GM18520 (cell line): Measurements from ENCODE around the gene EIF4G2.

Experiments
- ATAC-seq: cut with Tn5 transposase; IDR thresholded peaks from one replicate; pipeline ENCODE4 v1.9.1; 2021; ENCODE audit not compliant: unreplicated experiment

Gene EIF4G2

GRCh38 chr11:10777806-10778205 is 30.9 kb downstream of the EIF4G2 start:
- no peak for ATAC-seq

DNA sequence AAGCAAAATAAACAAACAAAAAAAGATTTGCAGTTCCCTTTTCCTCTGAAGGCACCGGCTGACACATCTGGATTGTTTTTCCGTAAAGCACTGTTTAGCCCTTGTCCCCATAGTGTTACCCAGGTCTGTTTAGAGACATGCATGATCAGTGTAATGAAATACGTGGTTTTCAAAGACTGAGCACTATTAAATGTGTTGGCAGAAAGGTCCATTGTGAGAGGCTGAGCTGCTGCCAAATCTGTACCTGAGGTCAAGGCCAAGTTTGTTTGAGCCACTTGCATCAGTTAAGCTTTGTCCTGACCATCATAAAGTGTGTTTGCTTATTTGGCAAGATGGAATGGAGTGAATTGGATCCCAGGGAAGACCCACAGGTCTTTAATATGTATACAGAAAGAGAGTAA is 31.3 kb downstream of the EIF4G2 start:
- ATAC-seq: no peak

DNA sequence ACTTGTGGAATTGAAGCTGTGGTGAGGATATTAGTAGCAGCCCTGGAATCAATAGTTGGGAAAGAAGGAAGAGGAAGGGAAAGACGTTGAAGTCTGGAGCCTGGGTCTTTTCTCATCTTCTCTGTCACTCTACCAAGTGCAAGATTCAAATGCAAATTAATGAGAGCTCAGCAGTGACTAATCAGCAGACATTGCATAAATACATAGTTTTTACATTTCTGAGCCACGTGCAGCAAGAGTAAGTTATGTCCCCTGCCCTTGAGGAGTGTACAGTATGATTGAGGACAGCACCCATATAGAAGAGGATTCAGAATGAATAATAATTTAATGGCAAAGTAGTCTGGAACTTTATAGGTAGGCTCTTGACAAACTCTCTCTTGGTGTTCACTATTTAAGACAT is 33.9 kb downstream of the EIF4G2 start:
- no peak for ATAC-seq

DNA sequence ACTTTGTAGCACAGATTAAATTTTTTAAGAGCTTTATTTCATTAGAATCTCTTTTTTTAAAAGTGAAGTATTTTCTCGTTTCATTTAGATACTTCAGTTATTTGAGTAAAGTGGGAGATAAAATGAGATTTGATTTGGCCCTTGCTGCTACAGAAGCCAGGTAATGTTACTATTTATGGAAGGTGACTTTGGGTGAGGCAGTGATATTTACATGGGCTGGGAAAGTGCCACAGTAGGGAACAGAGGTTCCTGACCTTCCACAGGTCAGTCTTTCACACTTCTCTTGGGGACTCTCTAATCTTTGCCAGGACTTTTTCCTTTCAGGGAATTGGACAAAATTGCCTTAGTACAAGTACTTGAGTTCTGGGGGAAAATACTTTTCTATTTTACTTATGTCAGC is 37.3 kb downstream of the EIF4G2 start:
- ATAC-seq: no peak

GRCh38 chr11:10770626-10771254 is 38.0 kb downstream of the EIF4G2 start:
- ATAC-seq: no peak

GRCh38 chr11:10764412-10764811 is 44.3 kb downstream of the EIF4G2 start:
- ATAC-seq: no peak

DNA sequence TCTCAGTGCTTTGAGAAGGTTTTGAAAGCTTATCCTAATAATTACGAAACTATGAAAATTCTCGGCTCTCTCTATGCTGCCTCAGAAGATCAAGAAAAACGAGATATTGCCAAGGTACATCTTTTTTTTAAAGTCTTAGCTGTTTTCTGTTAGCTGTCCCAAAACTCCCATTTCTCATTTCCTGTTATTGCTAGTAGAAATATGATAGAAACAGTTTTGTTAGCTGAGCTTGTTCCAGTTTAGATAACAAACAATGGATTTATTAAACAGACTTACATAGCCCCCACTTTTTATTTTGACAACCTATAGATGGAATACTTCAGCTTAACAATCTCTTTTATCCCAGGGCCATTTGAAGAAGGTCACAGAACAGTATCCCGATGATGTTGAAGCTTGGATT is 45.0 kb downstream of the EIF4G2 start:
- ATAC-seq: no peak

- ATAC-seq: no peak
Observed at GRCh38 chr11:10762913-10763421, 45.8 kb downstream of the EIF4G2 start.

DNA sequence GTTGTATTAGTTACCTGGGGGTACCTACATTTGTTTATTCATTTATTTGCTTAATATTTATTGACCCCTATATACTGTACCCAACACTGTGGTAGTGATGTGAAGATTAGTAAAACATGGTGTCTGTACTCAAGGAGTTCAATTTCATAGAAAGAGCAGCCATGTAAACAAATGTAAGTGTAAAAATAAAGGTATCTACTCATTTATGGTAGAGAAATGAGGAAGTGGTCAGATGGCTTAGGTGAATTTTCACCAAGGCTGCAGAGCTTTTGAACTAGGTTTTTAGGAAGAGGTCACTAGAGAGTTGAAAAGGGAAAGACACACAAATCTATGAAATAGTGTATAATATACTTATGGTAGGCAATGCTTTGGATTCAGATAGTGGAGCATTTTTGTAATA is 46.5 kb downstream of the EIF4G2 start:
- peak; percentile 63 for ATAC-seq

- no peak for ATAC-seq
Observed at GRCh38 chr11:10761085-10761698, 47.5 kb downstream of the EIF4G2 start.

DNA sequence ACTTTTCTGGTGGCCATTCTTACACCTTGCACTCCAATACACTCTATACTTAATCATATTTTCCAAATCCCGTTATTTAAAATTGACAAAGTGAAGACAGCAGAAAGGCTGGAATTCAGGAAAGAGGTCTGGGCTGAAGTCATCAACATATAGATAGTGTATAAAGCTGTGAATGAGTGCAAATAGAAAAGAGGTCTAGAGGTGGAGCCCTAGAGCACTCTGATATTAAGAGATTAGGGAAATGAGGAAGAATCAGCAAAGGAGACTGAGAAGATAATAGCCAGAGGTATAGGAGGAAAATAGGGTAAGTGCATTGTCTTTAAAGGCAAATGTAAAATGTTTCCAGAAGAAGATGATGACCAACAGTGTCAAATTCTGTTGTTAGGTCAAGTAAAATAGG is 49.8 kb downstream of the EIF4G2 start:
- ATAC-seq: no peak

DNA sequence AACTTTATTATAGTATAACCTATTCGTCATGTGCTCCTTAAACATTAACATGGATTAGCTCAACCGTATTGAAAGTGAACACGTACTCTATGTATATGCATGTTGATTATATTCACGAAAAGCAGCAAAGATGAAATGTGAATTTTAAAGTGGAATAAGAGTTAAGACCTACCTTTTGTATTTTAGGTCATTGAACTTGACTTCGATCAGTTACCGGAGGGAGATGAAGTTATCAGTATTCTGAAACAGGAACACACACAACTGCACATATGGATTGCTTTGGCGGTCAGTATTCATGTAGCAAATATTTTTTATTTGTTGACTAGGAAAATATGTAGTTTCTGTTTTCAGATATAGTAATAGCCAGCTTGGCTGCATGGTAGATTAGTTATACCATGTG is 56.2 kb downstream of the EIF4G2 start:
- ATAC-seq: no peak

- no peak for ATAC-seq
Observed at GRCh38 chr11:10752061-10752460, 56.7 kb downstream of the EIF4G2 start.

DNA sequence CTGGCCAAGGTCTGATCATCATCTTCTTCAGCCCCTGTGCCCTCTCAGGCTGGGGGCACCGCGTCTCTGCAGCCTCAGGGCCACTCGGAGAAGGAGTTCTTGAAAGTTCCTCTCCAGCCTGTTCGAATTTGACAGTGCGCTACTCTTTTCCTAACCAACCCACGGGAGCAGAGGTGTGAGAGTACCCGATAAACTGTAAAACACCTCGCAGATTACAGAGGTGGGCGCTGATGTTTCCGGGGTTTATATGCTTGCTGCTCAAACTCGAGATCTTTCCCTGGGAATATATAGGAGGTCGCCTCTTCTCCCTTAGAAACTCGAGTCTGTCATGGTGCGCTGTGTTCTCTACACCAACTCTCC is 57.2 kb downstream of the EIF4G2 start:
- no peak for ATAC-seq

DNA sequence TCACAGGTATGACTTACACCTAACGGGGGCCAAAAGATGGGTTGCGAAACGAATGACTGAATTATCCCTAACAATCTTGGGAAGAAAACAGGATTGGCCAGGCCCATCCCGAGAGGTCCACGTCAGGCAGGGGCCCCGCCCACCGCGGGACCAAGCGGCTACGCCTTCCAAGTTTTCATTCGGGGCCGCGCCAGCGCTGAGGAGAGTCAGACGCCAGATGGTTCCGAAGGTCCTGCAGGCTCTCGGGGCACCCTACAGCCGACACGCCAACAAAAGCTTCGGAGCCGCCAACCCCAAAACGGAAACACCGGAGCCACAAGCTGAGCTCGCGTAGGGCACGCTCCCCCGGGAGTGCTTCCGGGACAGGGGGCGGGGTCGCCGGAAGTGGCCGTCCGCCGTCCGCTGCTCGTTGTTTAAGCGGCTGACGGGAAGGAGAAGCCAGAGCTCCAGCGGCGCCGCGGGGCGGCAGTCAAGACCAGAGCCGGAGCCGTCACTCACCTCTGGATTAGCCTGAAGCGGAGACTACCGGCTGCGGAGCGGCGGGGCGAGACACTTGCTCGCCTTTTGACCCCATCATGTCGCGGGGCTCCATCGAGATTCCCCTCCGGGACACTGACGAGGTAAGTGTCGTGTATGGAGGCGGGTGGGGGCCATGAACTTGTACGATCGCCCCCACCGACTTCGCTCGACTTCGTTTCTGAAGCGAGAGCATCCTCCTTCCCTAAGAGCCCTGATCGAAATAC is 57.7 kb downstream of the EIF4G2 start, which contains the start of gene CTR9:
CTR9 (plus strand) TSS at position 409 of the 743 bp plus-strand sequence; CDS start at position 576, 167 bp downstream.
- ATAC-seq: peak; percentile 72

GRCh38 chr11:10749476-10749875 is 59.2 kb downstream of the EIF4G2 start:
- ATAC-seq: no peak

GRCh38 chr11:10747733-10748132 is 61.0 kb downstream of the EIF4G2 start:
- ATAC-seq: no peak
